NCI-H2196 (cell line): ENCODE measurements around the gene CDKAL1.
"Not testable (repeated sequence)": the region's sequence is repeated elsewhere in the genome, so short reads cannot be mapped to it uniquely, and the experiment has no call there.

Experiments
- DNase-seq: peaks from one replicate; lab custom pipeline; 2025; ENCODE audit not compliant: unreplicated experiment; lab: John Stamatoyannopoulos, UW

The CDKAL1 gene

GRCh38 chr6:21227486-21227885, 693.2 kb downstream of the CDKAL1 start:
- DNase-seq: no peak

- no peak for DNase-seq
These were observed 694.2 kb downstream of the CDKAL1 start for GRCh38 chr6:21228411-21228810.

DNA sequence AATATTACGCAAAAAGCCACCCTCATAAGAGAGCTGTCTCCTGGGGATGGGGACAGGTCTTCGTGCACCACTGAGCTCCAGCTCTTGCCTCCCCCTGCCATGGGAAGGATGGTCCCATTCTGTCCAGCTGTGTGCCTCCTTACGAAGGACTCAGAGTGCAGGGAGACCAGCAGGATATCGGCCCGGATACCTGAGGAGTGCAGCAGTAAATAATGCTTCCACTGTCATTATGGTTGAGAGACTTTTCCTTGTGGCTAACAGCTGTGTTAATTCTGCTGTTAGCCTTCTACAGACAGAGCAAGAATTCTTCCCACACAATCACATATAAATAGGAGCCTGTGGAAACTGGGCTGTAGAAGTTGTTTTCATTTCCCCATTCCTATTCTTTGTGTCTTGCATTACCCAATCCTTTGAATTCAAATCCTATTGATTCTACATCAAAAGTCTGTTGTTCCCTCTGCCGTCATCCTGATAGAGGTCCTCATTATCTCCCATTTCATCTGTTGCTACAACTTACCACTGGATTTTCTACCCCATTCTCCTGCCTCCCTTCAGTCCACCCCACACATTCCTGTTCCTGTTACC, 694.7 kb downstream of the CDKAL1 start:
- DNase-seq: no peak

- DNase-seq: no peak
These were observed 696.3 kb downstream of the CDKAL1 start for GRCh38 chr6:21230536-21230935.

DNA sequence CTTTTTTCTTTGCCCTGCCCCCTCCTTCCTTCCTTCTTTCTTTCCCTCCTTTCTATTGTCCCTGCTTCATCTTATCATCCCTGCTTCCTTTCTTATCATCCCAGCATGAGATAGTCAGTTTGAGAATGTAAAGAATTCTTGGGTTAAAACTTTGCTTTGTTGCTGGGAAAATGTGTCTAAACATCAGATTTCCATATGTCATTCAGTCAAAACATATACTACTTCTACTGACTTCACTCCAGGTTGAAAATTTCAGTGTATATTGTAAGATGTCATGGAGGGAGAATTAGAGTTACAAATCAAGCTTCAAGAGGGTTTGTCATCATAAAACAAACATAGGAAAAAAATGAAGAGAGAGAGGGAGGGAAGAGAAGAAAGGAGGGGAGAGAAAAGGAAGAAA, 700.9 kb downstream of the CDKAL1 start:
- no peak for DNase-seq

GRCh38 chr6:21238208-21238607, 704.0 kb downstream of the CDKAL1 start:
- DNase-seq: no peak

GRCh38 chr6:21240709-21241108, 706.5 kb downstream of the CDKAL1 start:
- no peak for DNase-seq

GRCh38 chr6:21241231-21242130, 707.2 kb downstream of the CDKAL1 start:
- no peak for DNase-seq

DNA sequence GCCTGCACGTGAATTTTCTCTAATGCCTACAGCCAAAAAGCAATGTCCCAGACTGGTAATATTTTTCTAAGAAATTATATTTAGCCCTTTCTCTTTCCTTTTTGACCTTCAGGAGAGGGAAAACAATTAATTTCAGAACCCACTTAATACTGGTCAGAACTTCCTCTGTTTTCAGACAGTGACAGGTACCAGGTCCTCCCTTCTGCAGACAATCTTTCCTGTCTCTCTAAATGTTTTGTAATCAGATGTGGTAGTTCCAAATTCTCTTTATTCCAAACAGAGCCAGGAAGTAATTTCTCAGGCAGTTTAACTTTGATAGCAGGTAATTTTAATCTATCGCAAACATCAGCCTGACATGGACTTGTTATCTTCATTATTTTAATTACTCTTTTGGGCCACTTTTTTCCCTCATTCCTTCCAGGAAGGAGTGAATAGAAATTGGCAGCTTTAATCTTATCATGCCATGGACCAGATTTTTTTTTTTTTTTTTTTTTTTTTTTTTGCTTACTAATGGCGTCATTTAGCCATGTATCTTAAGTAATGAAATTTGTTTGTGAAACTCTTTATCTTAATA, 710.7 kb downstream of the CDKAL1 start:
- DNase-seq: no peak

- DNase-seq: no peak
These were observed 711.2 kb downstream of the CDKAL1 start for GRCh38 chr6:21245488-21245887.

DNA sequence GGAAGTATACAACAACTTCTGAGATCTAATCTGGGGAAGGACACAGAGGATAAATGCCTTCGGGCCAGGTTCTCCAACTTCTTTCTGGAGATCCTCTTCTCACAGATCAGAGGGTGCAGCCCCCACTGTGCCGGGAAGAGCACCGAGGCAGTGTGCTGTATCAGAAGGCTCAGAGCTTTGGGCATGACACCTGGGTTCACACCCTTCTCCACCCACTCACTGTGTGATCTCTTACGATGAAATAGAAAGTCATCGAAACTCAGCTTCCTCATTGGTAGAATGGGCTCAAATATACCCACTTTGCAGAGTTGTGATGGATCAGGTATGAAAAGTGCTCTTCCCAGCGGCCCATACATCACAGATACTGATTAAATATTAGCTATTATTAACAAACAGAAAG, 711.8 kb downstream of the CDKAL1 start:
- DNase-seq: no peak

GRCh38 chr6:21254460-21254859, 720.2 kb downstream of the CDKAL1 start:
- not testable (repeated sequence) for DNase-seq

DNA sequence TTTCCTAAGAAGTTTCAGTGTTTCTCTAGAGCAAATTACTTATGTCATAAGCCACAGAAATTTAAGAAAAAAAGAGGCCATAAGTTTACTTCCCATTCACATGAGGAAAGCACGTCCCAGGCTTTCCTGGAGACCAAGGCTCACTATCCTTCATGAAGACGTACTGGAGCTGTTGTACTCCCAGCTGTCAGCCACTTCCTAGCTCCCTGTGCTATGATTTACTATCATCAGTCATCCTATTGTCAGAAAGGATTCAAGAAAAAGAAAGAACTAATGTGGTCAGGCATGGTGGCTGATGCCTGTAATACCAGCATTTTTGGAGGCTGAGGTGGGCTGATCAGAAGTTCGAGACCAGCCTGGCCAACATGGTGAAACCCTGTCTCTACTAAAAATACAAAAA, 721.9 kb downstream of the CDKAL1 start:
- no peak for DNase-seq

DNA sequence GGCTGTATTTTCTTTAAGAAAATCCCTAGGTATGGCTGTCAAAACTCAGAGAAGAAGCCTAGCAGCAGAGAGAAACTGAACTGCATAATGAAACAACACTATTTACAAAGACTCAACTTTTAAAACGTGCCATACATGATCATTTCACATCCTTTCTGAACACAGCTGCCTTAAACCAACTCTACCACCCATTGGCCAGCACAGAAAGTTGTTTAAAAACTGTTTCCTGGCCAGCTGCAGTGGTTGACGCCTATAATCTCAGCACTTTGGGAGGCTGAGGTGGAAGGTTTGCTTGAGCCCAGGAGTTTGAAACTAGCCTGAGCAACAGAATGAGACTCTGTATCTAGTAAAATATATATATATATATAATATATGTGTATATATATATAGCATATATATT, 722.9 kb downstream of the CDKAL1 start:
- no peak for DNase-seq

- DNase-seq: no peak
These were observed 724.4 kb downstream of the CDKAL1 start for GRCh38 chr6:21258665-21259064.

- no peak for DNase-seq
These were observed 725.4 kb downstream of the CDKAL1 start for GRCh38 chr6:21259660-21260059.

GRCh38 chr6:21262504-21262903, 728.2 kb downstream of the CDKAL1 start:
- DNase-seq: no peak

DNA sequence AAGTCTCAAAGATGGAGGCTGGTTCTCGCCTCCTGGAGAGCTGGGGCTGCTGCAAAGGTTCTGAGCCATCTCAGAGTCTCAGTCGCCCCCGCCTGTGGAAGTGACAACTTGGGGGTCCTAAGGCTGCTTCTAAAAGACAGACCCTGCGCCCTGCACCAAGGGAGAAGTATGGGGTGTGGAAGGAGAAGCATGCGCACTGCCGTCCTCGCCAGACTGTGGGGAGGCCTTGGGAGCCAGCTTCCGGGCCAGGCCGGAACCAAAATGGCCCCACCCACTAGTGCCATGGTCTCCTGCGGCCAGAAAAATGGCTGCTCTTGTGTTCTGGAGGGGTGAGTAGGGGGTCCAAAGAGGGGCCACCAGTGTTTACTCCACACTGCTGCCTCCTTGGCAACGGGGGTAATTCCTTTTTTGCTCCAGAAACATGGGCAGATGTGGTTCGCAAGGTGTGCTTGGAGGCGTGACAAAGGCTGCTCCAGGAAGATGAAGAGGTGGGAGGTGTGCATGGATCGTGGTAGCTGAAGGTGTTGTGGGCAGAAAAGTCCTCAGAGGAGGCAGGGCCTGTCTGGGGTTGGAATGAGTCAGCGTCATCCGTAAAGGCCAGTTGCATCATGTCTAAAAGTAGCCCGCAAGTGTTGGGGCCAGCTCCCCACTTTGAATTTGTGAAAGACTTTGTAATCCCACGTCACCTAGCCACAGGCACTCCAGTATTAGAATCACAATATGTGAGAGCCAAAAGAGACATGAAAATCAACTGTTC, 729.5 kb downstream of the CDKAL1 start:
- peak; percentile 65 for DNase-seq

DNA sequence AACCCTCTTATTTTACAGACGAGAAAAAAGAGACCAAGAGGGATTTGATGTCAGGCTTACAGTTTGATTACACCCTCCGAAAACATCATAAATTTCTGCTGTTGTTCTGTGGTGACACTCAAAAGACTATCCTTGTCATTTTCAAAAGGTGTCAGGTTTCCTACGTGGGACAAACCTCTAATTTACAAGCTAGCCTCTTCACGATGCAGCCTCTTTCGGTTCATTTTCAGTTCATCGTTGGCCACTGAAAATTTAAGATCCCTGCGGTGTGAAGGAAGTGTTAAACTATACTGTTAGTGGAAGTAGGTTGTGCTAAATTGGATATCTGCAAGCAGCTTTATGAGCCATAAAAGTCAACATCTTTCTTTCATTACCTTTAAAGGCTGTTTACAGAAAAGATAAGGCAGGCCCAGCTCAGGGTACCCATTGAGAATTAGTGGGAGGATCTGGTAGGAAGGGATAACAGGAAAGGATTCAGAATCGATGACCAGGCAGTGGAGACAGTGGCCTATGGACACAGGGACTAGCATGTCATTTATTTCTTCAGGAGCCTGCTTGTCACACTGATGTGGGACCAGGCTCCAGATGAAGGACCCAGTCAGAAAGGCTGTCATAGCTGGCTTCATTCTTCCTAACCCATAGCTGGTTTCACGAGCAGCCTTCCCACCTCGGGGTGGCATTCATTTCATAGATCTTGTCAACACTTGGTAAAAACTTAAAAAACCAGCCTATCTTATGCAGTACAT, 730.2 kb downstream of the CDKAL1 start:
- peak; percentile 71 for DNase-seq

- DNase-seq: no peak
These were observed 730.9 kb downstream of the CDKAL1 start for GRCh38 chr6:21265034-21265729.
